WTC11 (cell line): ENCODE data around the gene COX7A2.

Source experiments
- CBFB ChIP-seq: sonication (generic); formaldehyde crosslinking; IDR thresholded peaks from 2 replicates; pipeline ENCODE4 v1.8.1; 2022; ENCODE audit warnings: mild to moderate bottlenecking, low read depth, missing genetic modification reagents
- CTCF ChIP-seq: fragments of 200-600 bp; IDR thresholded peaks from 2 replicates; pipeline ENCODE4 v1.8.0; 2022; ENCODE audit warnings: antibody characterized with exemption
- E2F1 ChIP-seq: sonication (generic); formaldehyde crosslinking; IDR thresholded peaks from 2 replicates; pipeline ENCODE4 v1.8.0; 2022; ENCODE audit warnings: mild to moderate bottlenecking, missing genetic modification reagents
- KAT7 ChIP-seq: sonication (generic); formaldehyde crosslinking; IDR thresholded peaks from 2 replicates; pipeline ENCODE4 v1.8.1; 2023; ENCODE audit warnings: missing genetic modification reagents, mild to moderate bottlenecking, borderline replicate concordance
- MAX ChIP-seq: sonication (generic); formaldehyde crosslinking; IDR thresholded peaks from 2 replicates; pipeline ENCODE4 v1.8.0; 2022; ENCODE audit warnings: mild to moderate bottlenecking, missing genetic modification reagents
- ZBTB21 ChIP-seq: sonication (generic); formaldehyde crosslinking; IDR thresholded peaks from 2 replicates; pipeline ENCODE4 v1.8.1; 2023; ENCODE audit warnings: mild to moderate bottlenecking, missing genetic modification reagents, borderline replicate concordance
- ZNF121 ChIP-seq: sonication (generic); formaldehyde crosslinking; IDR thresholded peaks from 2 replicates; pipeline ENCODE4 v1.8.0; 2023; ENCODE audit warnings: missing genetic modification reagents
- ZNF416 ChIP-seq: fragments of 250-450 bp; sonication (Bioruptor Pico); IDR thresholded peaks from 2 replicates; pipeline ENCODE4 v1.9.0; 2021; ENCODE audit warnings: mild to moderate bottlenecking, inconsistent platforms

GRCh38 chr6:75235271-75235670 is 8.3 kb downstream of the COX7A2 start:
- TF ChIP-seq ZBTB21 (CRISPR knock-in tag) (no peak), ZNF121 (no peak), ZNF416 (CRISPR knock-in tag) (no peak), CBFB (CRISPR knock-in tag) (no peak), CTCF (no peak), E2F1 (CRISPR knock-in tag) (no peak), MAX (no peak), KAT7 (CRISPR knock-in tag) (no peak)
